A549 (cell line): ENCODE results near the gene ATG4D. TPM values are rescaled to one million over a fixed set of nuclear protein-coding genes. Genes with fewer than 3 reads are reported as not detected.

Source experiments
- ATAC-seq, 2 experiments: fragments of 200-7000 bp in 1 of 2; fragments of >200 bp in 1 of 2; cut with Nextera tagmentation in 1 of 2; cut with Tn5 transposase in 1 of 2; 3 replicates each; pipeline versions ENCODE4 v1.8.0 to v1.9.1; 2018 to 2020; ENCODE audit warnings: mild to moderate bottlenecking in 1 of 2, moderate library complexity in 1 of 2
- CTCF ChIA-PET: fragments of 300-600 bp; sonication (Branson Sonifier 250); formaldehyde crosslinking; extraction: SDS; loops from one replicate; lab custom pipeline; 2021; ENCODE audit warnings: antibody characterized with exemption, inconsistent platforms; lab: Yijun Ruan, JAX
- POLR2A ChIA-PET: fragments of 350-600 bp; formaldehyde crosslinking; extraction: SDS; loops from one replicate; lab custom pipeline; 2021; ENCODE audit warnings: antibody characterized with exemption, inconsistent platforms; lab: Yijun Ruan, JAX
- DNase-seq, 2 experiments: peaks; one replicate each; pipeline versions ENCODE4 v3.0.0 to v3.0.0-alpha.2; 2011 to 2016; ENCODE audit warnings: low read depth in 1 of 2, low spot score in 1 of 2
- FAIRE-seq: peaks from 2 replicates; lab custom pipeline; 2011; peaks lifted over from hg19 to GRCh38; lab: Jason Lieb, UNC
- H3K27ac ChIP-seq, 2 experiments: fragments of >200 bp; sonication (Bioruptor Twin); formaldehyde crosslinking; 3 replicates each; pipeline ENCODE4 v1.5.1; 2016 to 2017
- H3K4me1 ChIP-seq: fragments of >200 bp; sonication (Bioruptor Twin); formaldehyde crosslinking; 3 replicates; pipeline ENCODE4 v1.6.1; 2016
- H3K4me2 ChIP-seq: fragments of >200 bp; sonication (Bioruptor Twin); formaldehyde crosslinking; 3 replicates; pipeline ENCODE4 v1.6.1; 2016
- H3K4me3 ChIP-seq: fragments of >200 bp; sonication (Bioruptor Twin); formaldehyde crosslinking; 3 replicates; pipeline ENCODE4 v1.5.1; 2016
- H3K9me3 ChIP-seq: fragments of >200 bp; sonication (Bioruptor Twin); formaldehyde crosslinking; 3 replicates; pipeline ENCODE4 v1.6.1; 2016
- ATOH8 ChIP-seq: fragments of 250-450 bp; sonication (Bioruptor Pico); IDR thresholded peaks from 2 replicates; pipeline ENCODE4 v1.5.0; 2020; ENCODE audit warnings: low read depth, mild to moderate bottlenecking, moderate library complexity
- BHLHE40 ChIP-seq: IDR thresholded peaks from 2 replicates; pipeline ENCODE4 v1.6.1; 2012; ENCODE audit warnings: low read depth, low read length, inconsistent platforms
- CBX2 ChIP-seq: fragments of 200-600 bp; sonication (generic); IDR thresholded peaks from 2 replicates; pipeline ENCODE4 v1.6.1; 2016; ENCODE audit warnings: low read depth, mild to moderate bottlenecking, borderline replicate concordance
- CBX8 ChIP-seq: fragments of 200-600 bp; sonication (generic); IDR thresholded peaks from 2 replicates; pipeline ENCODE4 v1.6.1; 2016
- CHD4 ChIP-seq: fragments of 200-600 bp; sonication (generic); IDR thresholded peaks from 2 replicates; pipeline ENCODE4 v1.6.1; 2016; ENCODE audit warnings: antibody characterized with exemption, mild to moderate bottlenecking, borderline replicate concordance
- CTCF ChIP-seq: fragments of >200 bp; sonication (Bioruptor Twin); formaldehyde crosslinking; IDR thresholded peaks from 3 replicates; pipeline ENCODE4 v1.5.1; 2016
- FOSL2 ChIP-seq, 2 experiments: fragments of 450-650 bp in 1 of 2; fragments of >200 bp in 1 of 2; sonication (Bioruptor Twin) in 1 of 2; formaldehyde crosslinking; IDR thresholded peaks; 2 replicates each; pipeline versions ENCODE4 v1.5.0 to v1.6.1; 2016 to 2020; ENCODE audit warnings: mild to moderate bottlenecking in 1 of 2, moderate library complexity in 1 of 2
- FOXS1 ChIP-seq: fragments of 250-450 bp; sonication (Bioruptor Pico); IDR thresholded peaks from 2 replicates; pipeline ENCODE4 v1.5.0; 2020; ENCODE audit warnings: mild to moderate bottlenecking, moderate library complexity
- JUN ChIP-seq, 2 experiments: fragments of >200 bp; sonication (Bioruptor Twin); formaldehyde crosslinking; IDR thresholded peaks; 2 replicates in 1 of 2; 3 replicates in 1 of 2; pipeline ENCODE4 v1.6.1; 2016 to 2017
- KDM1A ChIP-seq: fragments of 200-600 bp; sonication (generic); IDR thresholded peaks from 2 replicates; pipeline ENCODE4 v1.6.1; 2016; ENCODE audit warnings: low read depth, mild to moderate bottlenecking
- KDM5A ChIP-seq: fragments of 200-600 bp; sonication (generic); IDR thresholded peaks from 2 replicates; pipeline ENCODE4 v1.6.1; 2016; ENCODE audit warnings: antibody characterized with exemption, mild to moderate bottlenecking
- RAD21 ChIP-seq, 2 experiments: fragments of >200 bp in 1 of 2; sonication (Bioruptor Twin) in 1 of 2; formaldehyde crosslinking in 1 of 2; IDR thresholded peaks in 1 of 2; conservative IDR thresholded peaks in 1 of 2; 2 replicates in 1 of 2; 3 replicates in 1 of 2; pipeline ENCODE4 v1.6.1; 2012 to 2018; ENCODE audit warnings: inconsistent platforms in 1 of 2
- REST ChIP-seq: fragments of 200-600 bp; sonication (generic); IDR thresholded peaks from 2 replicates; pipeline ENCODE4 v1.6.1; 2016; ENCODE audit warnings: antibody characterized with exemption, mild to moderate bottlenecking, moderate library complexity
- TP53 ChIP-seq: fragments of 250-450 bp; sonication (Bioruptor Pico); IDR thresholded peaks from 2 replicates; pipeline ENCODE4 v1.5.0; 2021; ENCODE audit warnings: mild to moderate bottlenecking, moderate library complexity
- ZC3H11A ChIP-seq: fragments of 450-650 bp; IDR thresholded peaks from 2 replicates; pipeline ENCODE4 v1.6.1; 2014; ENCODE audit warnings: antibody characterized with exemption, mild to moderate bottlenecking
- WGBS: methylation state at CpG from one replicate; pipeline ENCODE4 v1.1.6; 2017; ENCODE audit errors: missing lambda C conversion rate; 5-methylcytosine and 5-hydroxymethylcytosine counted together
- polyA plus RNA-seq, 4 experiments: library from polyadenylated mRNA; depleted of rRNA in 3 of 4; stranded (reverse); fragments of >200 nt; fragmentation: RNase III in 1 of 4; extraction: RNeasy Plus Mini Kit Qiagen cat#74134 plus additional on column Dnase treatment in 1 of 4; gene quantifications; 2 replicates in 3 of 4; 3 replicates in 1 of 4; pipeline ENCODE4 v1.2.3, GENCODE V29; 2011 to 2017
- TF ChIP-seq, protein P1 (sequence below): fragments of 450-650 bp; IDR thresholded peaks from 2 replicates; pipeline ENCODE4 v1.6.1; 2014; ENCODE audit warnings: antibody characterized with exemption
- TF ChIP-seq, protein P2 (sequence below): fragments of 250-450 bp; sonication (Bioruptor Pico); IDR thresholded peaks from 2 replicates; pipeline ENCODE4 v1.5.0; 2021; ENCODE audit warnings: mild to moderate bottlenecking, moderate library complexity, borderline replicate concordance
- TF ChIP-seq, protein P3 (sequence below): IDR thresholded peaks from 2 replicates; pipeline ENCODE4 v1.6.1; 2012

The ATG4D gene
- polyA plus RNA-seq, 2 of the 4 experiments (the other 2 are of a cell fraction): 7.3 to 10.7 TPM

GRCh38 chr19:10520652-10521318 is 22.9 kb upstream of the ATG4D start (continued):
- TF ChIP-seq, protein P1, sequence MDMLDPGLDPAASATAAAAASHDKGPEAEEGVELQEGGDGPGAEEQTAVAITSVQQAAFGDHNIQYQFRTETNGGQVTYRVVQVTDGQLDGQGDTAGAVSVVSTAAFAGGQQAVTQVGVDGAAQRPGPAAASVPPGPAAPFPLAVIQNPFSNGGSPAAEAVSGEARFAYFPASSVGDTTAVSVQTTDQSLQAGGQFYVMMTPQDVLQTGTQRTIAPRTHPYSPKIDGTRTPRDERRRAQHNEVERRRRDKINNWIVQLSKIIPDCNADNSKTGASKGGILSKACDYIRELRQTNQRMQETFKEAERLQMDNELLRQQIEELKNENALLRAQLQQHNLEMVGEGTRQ: no peak
- TF ChIP-seq FOSL2 (IDR thresholded peaks at IDR 0.05): no peak
- no peak for TF ChIP-seq FOSL2 (CRISPR knock-in tag; IDR thresholded peaks at IDR 0.05)

DNA sequence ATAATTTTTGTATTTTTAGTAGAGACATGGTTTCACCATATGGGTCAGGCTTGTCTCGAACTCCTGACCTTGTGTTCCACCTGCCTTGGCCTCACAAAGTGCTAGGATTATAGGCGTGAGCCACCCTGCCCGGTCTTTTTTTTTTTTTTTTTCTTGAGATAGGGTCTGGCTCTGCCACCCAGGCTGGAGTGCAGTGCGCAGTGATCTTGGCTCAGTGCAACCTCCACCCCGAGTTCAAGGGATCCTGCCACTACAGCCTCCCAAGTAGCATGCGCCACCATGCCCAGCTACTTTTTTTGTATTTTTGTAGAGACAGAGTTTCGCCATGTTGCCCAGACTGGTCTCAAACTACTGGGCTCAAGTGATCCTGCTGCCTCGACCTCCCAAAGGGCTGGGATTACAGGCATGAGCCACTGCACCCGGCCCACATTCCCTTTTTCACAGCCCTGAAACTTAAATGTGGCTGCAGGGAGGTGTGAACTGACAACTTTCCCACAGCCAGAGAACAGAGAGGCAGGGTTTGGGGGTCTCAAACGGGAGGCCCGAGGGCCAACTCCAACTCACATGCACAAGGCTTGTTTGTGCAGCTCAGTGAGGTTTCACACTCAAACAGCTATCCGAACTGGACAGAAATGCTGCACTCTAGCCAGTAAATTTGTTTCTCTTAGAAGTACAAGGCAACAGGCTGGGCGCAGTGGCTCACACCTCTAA is 22.1 kb upstream of the ATG4D start:
- 80% methylated on average over 12 of the region's 13 CpGs for WGBS
- H3K4me1 ChIP-seq: peaks cover 7% of the 10 kb centered on the region; the same call in 1 of the 3 replicates
- ATAC-seq (no peak), DNase-seq (no peak), FAIRE-seq (no peak)
- no peak overlapping the region for H3K4me3 ChIP-seq
- POLR2A ChIA-PET: no interaction called here
- no peaks in the 10 kb centered on the region for H3K9me3 ChIP-seq
- H3K27ac ChIP-seq: no peak overlapping the region
- CTCF ChIA-PET: interaction anchor here (1.1 to 2.6 kb wide), 3 partner anchors 9 to 26 kb away, joined by 3 to 8 read pairs (median 4); no protein-coding TSS in a partner anchor
- no peak overlapping the region for H3K4me2 ChIP-seq
- TF ChIP-seq, protein P2, sequence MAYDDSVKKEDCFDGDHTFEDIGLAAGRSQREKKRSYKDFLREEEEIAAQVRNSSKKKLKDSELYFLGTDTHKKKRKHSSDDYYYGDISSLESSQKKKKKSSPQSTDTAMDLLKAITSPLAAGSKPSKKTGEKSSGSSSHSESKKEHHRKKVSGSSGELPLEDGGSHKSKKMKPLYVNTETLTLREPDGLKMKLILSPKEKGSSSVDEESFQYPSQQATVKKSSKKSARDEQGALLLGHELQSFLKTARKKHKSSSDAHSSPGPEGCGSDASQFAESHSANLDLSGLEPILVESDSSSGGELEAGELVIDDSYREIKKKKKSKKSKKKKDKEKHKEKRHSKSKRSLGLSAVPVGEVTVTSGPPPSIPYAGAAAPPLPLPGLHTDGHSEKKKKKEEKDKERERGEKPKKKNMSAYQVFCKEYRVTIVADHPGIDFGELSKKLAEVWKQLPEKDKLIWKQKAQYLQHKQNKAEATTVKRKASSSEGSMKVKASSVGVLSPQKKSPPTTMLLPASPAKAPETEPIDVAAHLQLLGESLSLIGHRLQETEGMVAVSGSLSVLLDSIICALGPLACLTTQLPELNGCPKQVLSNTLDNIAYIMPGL (CRISPR knock-in tag): no peak
- TF ChIP-seq TP53 (CRISPR knock-in tag) (no peak), CBX2 (no peak), REST (no peak), ZC3H11A (no peak), CTCF (no peak), RAD21 (conservative IDR thresholded peaks at IDR 0.05 in 1 of 2, IDR thresholded peaks at IDR 0.05 in 1 of 2) (no peak), KDM1A (no peak), FOXS1 (CRISPR knock-in tag) (no peak), BHLHE40 (no peak), ATOH8 (CRISPR knock-in tag) (no peak), CBX8 (no peak), CHD4 (no peak), KDM5A (no peak), JUN (IDR thresholded peaks at IDR 0.05) (no peak)
- TF ChIP-seq, protein P3, sequence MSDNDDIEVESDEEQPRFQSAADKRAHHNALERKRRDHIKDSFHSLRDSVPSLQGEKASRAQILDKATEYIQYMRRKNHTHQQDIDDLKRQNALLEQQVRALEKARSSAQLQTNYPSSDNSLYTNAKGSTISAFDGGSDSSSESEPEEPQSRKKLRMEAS: no peak
